ENCODE data around the gene GBA3.

The GBA3 gene

DNA sequence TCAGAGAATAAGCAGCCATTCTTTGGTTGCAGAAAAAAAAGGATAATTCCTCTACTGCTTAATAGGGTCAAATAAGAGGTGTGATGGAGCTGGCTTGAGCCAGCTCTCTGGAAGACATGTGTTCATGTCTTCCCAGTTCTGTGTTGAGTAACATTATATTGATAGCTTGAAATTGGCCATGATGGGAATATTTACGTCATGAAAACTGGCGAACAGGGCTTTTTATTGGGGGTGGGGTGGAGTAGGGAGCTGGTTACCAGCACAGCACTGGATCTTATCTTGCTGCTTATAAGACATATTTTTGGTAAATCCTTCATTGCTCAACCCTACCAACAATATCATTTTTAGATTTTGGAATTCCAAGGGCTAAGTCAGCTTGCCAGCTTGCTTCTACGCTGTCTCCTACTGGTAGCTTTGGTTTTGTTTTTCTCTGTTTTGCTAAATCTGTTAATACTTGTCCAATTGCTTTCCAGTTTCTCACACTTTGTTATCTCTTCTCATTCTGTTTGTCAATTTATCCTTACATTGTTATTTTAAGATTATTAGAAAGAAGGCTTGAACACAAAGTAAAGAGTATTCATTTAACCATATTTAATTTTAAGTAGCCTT lies 25.3 kb upstream of the GBA3 start:
- TF ChIP-seq, protein P1, sequence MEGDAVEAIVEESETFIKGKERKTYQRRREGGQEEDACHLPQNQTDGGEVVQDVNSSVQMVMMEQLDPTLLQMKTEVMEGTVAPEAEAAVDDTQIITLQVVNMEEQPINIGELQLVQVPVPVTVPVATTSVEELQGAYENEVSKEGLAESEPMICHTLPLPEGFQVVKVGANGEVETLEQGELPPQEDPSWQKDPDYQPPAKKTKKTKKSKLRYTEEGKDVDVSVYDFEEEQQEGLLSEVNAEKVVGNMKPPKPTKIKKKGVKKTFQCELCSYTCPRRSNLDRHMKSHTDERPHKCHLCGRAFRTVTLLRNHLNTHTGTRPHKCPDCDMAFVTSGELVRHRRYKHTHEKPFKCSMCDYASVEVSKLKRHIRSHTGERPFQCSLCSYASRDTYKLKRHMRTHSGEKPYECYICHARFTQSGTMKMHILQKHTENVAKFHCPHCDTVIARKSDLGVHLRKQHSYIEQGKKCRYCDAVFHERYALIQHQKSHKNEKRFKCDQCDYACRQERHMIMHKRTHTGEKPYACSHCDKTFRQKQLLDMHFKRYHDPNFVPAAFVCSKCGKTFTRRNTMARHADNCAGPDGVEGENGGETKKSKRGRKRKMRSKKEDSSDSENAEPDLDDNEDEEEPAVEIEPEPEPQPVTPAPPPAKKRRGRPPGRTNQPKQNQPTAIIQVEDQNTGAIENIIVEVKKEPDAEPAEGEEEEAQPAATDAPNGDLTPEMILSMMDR (conservative IDR thresholded peaks at IDR 0.05; ENCODE audit: low read depth, low read length): no peak
- DNase-seq (ENCODE audit: low read depth): no peak
- no peak overlapping the region for H3K4me3 ChIP-seq (ENCODE audit: low read length)

GRCh38 chr4:22668301-22668700 lies 24.4 kb upstream of the GBA3 start:
- no peak overlapping the region for H3K4me3 ChIP-seq (ENCODE audit: low read length)
- TF ChIP-seq, protein P1 (conservative IDR thresholded peaks at IDR 0.05; ENCODE audit: low read depth, low read length): no peak
- no peak for DNase-seq (ENCODE audit: low read depth)

- no peak overlapping the region for H3K4me3 ChIP-seq (ENCODE audit: low read length)
- no peak for DNase-seq (ENCODE audit: low read depth)
- TF ChIP-seq, protein P1 (conservative IDR thresholded peaks at IDR 0.05; ENCODE audit: low read depth, low read length): no peak
Observed at GRCh38 chr4:22668702-22669101, 24.0 kb upstream of the GBA3 start.

GRCh38 chr4:22670956-22671355 lies 21.8 kb upstream of the GBA3 start:
- no peak overlapping the region for H3K4me3 ChIP-seq (ENCODE audit: low read length)
- TF ChIP-seq, protein P1 (conservative IDR thresholded peaks at IDR 0.05; ENCODE audit: low read depth, low read length): no peak
- DNase-seq (ENCODE audit: low read depth): no peak

GRCh38 chr4:22672519-22672918 lies 20.2 kb upstream of the GBA3 start:
- H3K4me3 ChIP-seq (ENCODE audit: low read length): no peak overlapping the region
- TF ChIP-seq, protein P1 (conservative IDR thresholded peaks at IDR 0.05; ENCODE audit: low read depth, low read length): no peak
- no peak for DNase-seq (ENCODE audit: low read depth)

DNA sequence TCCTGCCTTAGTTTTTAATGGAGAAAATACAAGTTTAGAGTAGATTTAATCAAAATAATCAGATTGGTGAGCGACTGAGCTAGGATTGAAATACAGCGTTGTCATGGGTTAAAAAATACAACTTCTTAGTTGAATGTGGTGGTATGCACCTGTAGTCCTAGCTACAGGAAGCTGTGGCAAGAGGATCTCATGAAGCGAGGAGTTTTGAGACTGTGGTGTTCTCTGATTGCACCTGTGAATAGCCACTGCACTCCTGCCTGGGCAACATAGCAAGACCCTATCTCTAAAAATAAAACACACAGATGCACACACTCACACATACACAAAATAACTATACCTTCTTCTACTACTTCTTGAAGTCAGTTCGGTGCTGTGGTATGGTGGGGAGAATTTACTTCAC lies 19.8 kb upstream of the GBA3 start:
- DNase-seq (ENCODE audit: low read depth): no peak
- no peak overlapping the region for H3K4me3 ChIP-seq (ENCODE audit: low read length)
- TF ChIP-seq, protein P1 (conservative IDR thresholded peaks at IDR 0.05; ENCODE audit: low read depth, low read length): no peak

DNA sequence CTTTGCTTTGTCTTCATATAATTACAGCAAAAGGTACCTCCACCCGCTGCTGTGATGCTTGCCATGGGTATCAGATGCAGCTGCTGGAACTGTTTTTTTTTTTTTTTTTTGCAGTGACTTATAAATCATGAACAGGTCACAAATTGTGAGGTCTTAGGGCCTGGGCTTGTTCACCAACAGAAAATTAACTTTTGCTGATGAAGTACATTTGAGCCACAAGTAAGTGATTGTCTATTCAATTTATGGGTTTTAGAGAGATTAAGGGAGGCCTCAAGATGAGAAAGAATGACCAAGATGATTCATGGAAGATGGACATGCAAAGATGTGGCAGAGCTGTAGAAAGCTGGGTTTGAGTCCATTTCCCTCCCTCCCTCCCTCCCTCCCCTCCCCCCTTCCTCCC lies 18.0 kb upstream of the GBA3 start:
- TF ChIP-seq, protein P1 (conservative IDR thresholded peaks at IDR 0.05; ENCODE audit: low read depth, low read length): no peak
- H3K4me3 ChIP-seq (ENCODE audit: low read length): no peak overlapping the region
- no peak for DNase-seq (ENCODE audit: low read depth)
